Heart left ventricle (tissue), 13 donors: ENCODE results near the gene CC2D2B.
"Not testable (repeated sequence)": the region's sequence is repeated elsewhere in the genome, so short reads cannot be mapped to it uniquely, and the experiment has no call there.

ENCODE experiments used
- POLR2A ChIP-seq, 2 donors: fragments of 450-650 bp; IDR thresholded peaks; one replicate each; pipeline ENCODE4 v1.6.1; 2017; ENCODE audit warnings: antibody characterized with exemption in 2 of 2, mild to moderate bottlenecking in 2 of 2, moderate library complexity in 2 of 2
- TF ChIP-seq, protein P1 (sequence below), 12 donors: fragments of 200-600 bp; sonication (generic) in 4 of 12; IDR thresholded peaks; one replicate each; pipeline versions ENCODE4 v1.5.0 to v1.8.0; 2018 to 2022; ENCODE audit warnings: antibody characterized with exemption in 12 of 12, mild to moderate bottlenecking in 5 of 12
- donor health status: ischemic (EF 13 %, LVEDD 7.1; RV severe dilation, severe dysfunction).
- donor health status: DM: no; HTN: yes; CAD: no.
- donor health status: DM: no; HTN: no; CAD: no.
- donor health status: ischemic (EF 25% LVEDD 6.9; RV normal size, moderate dysfunction).
- donor health status: ischemic (EF 25% LVEDD 5.7; RV mildly dilated, moderate dysfunction).
- donor health status: ischemic (EF 35%, LVEDD 5.7; RV mildly dilated, moderate dysfunction).
- donor health status: nonischemic (EF 11% LVEDD 7.7; RV severe dilation, severe dysfunction).
- donor health status: DM: yes; HTN: yes; CAD: no.
- donor health status: PGD.
- donor health status: ischemic (EF 29% LVEDD 5.4; RV normal size, mild dysfunction).
- donor health status: nonischemic (EF 23%, LVEDD 6.1; RV moderate dilation, normal function).

DNA sequence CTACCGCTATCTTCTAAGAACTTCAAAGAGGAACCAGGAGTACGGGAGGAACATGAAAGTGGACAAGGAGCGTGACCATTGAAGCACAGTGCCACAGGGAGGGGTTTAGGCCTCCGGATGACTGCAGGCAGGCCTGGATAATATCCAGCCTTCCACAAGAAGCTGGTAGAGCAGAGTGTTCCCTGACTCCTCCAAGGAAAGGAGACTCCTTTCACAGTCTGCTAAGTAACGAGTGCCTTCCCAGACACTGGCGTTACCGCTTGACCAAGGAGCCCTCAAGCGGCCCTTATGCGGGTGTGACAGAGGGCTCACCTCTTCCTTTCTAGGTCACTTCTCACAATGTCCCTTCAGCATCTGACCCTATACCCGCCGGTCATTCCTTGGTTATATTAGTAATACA lies 86.6 kb downstream of the CC2D2B start:
- TF ChIP-seq, protein P1, sequence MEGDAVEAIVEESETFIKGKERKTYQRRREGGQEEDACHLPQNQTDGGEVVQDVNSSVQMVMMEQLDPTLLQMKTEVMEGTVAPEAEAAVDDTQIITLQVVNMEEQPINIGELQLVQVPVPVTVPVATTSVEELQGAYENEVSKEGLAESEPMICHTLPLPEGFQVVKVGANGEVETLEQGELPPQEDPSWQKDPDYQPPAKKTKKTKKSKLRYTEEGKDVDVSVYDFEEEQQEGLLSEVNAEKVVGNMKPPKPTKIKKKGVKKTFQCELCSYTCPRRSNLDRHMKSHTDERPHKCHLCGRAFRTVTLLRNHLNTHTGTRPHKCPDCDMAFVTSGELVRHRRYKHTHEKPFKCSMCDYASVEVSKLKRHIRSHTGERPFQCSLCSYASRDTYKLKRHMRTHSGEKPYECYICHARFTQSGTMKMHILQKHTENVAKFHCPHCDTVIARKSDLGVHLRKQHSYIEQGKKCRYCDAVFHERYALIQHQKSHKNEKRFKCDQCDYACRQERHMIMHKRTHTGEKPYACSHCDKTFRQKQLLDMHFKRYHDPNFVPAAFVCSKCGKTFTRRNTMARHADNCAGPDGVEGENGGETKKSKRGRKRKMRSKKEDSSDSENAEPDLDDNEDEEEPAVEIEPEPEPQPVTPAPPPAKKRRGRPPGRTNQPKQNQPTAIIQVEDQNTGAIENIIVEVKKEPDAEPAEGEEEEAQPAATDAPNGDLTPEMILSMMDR (IDR thresholded peaks at IDR 0.05): not testable (repeated sequence)
- not testable (repeated sequence) for TF ChIP-seq POLR2A (IDR thresholded peaks at IDR 0.05)
